ENCODE results near the gene UGT2B15. TPM values are rescaled to one million over a fixed set of nuclear protein-coding genes. Genes with fewer than 3 reads are reported as not detected.

The UGT2B15 gene
- total RNA-seq (2022; extraction: Qiagen RNA extraction): 0.08 to 0.15 TPM (median 0.08 TPM) in 3 of 5 replicates, not detected in the others

GRCh38 chr4:68670479-68670939, at the start of gene UGT2B15:
TSS of gene UGT2B15 (minus strand) at chr4:68670652. CDS start at chr4:68670618, 34 bp downstream.

Other genes with a start within 250 kb of the UGT2B15 start
- gene TMPRSS11E, start 223.2 kb downstream of the UGT2B15 start, total RNA-seq (2022; extraction: Qiagen RNA extraction): not detected in 5 replicates
- gene UGT2B17, start 94.3 kb downstream of the UGT2B15 start, total RNA-seq (2022; extraction: Qiagen RNA extraction): not detected in 5 replicates
- gene UGT2B10, start 145.3 kb upstream of the UGT2B15 start, total RNA-seq (2022; extraction: Qiagen RNA extraction): 0.15 TPM in 1 of 5 replicates, not detected in the others